ENCODE data around the gene CKM.
"Not testable (repeated sequence)": the region's sequence is repeated elsewhere in the genome, so short reads cannot be mapped to it uniquely, and the experiment has no call there.

Gene CKM

GRCh38 chr19:45291834-45292233 is 30.8 kb downstream of the CKM start:
- no peak for DNase-seq (ENCODE audit: low read depth in 2 of 2)

GRCh38 chr19:45290381-45290931 is 32.2 kb downstream of the CKM start:
- no peak for DNase-seq (ENCODE audit: low read depth in 2 of 2)

- DNase-seq (ENCODE audit: low read depth in 2 of 2) = no peak
These were observed 39.1 kb downstream of the CKM start for GRCh38 chr19:45283443-45284033.

GRCh38 chr19:45280471-45280961 is 42.2 kb downstream of the CKM start:
- DNase-seq (ENCODE audit: low read depth in 2 of 2) = no peak

GRCh38 chr19:45279587-45280192 is 43.0 kb downstream of the CKM start:
- no peak for DNase-seq (ENCODE audit: low read depth in 2 of 2)

- no peak for DNase-seq (ENCODE audit: low read depth in 2 of 2)
These were observed 44.6 kb downstream of the CKM start for GRCh38 chr19:45278087-45278486.

- DNase-seq (ENCODE audit: low read depth in 2 of 2) = no peak
These were observed 46.4 kb downstream of the CKM start for GRCh38 chr19:45276284-45276687.

GRCh38 chr19:45275370-45275971 is 47.2 kb downstream of the CKM start:
- no peak for DNase-seq (ENCODE audit: low read depth in 2 of 2)

- no peak for DNase-seq (ENCODE audit: low read depth in 2 of 2)
These were observed 49.2 kb downstream of the CKM start for GRCh38 chr19:45273521-45273855.

GRCh38 chr19:45271735-45272108 is 51.0 kb downstream of the CKM start:
- no peak for DNase-seq (ENCODE audit: low read depth in 2 of 2)

GRCh38 chr19:45271098-45271734 is 51.5 kb downstream of the CKM start:
- DNase-seq (ENCODE audit: low read depth in 2 of 2) = no peak

- not testable (repeated sequence) for DNase-seq (ENCODE audit: low read depth in 2 of 2)
These were observed 52.7 kb downstream of the CKM start for GRCh38 chr19:45269939-45270338.

GRCh38 chr19:45267296-45267695 is 55.4 kb downstream of the CKM start:
- DNase-seq (ENCODE audit: low read depth in 2 of 2) = no peak

GRCh38 chr19:45265375-45265774 is 57.3 kb downstream of the CKM start:
- no peak for DNase-seq (ENCODE audit: low read depth in 2 of 2)

GRCh38 chr19:45264781-45265317 is 57.8 kb downstream of the CKM start:
- no peak for DNase-seq (ENCODE audit: low read depth in 2 of 2)

- no peak for DNase-seq (ENCODE audit: low read depth in 2 of 2)
These were observed 59.7 kb downstream of the CKM start for GRCh38 chr19:45263013-45263412.

- DNase-seq (ENCODE audit: low read depth in 2 of 2) = no peak
These were observed 60.1 kb downstream of the CKM start for GRCh38 chr19:45262570-45262969.

GRCh38 chr19:45258862-45259261 is 63.8 kb downstream of the CKM start:
- no peak for DNase-seq (ENCODE audit: low read depth in 2 of 2)

GRCh38 chr19:45256836-45257235 is 65.8 kb downstream of the CKM start:
- no peak for DNase-seq (ENCODE audit: low read depth in 2 of 2)
